BLaER1 (cell line): Measurements from ENCODE around the gene MAD1L1.

Experiments used
- H3K27ac ChIP-seq: shearing (Covaris generic); formaldehyde crosslinking; 2 replicates; pipeline ENCODE4 v1.8.1; 2022
- H3K27me3 ChIP-seq: shearing (Covaris generic); formaldehyde crosslinking; 2 replicates; pipeline ENCODE4 v1.8.1; 2022
- H3K36me3 ChIP-seq: shearing (Covaris generic); formaldehyde crosslinking; 2 replicates; pipeline ENCODE4 v1.8.1; 2022
- H3K4me1 ChIP-seq: shearing (Covaris generic); formaldehyde crosslinking; 2 replicates; pipeline ENCODE4 v1.8.1; 2022
- H3K4me2 ChIP-seq: shearing (Covaris generic); formaldehyde crosslinking; 2 replicates; pipeline ENCODE4 v1.8.1; 2022
- H3K4me3 ChIP-seq: shearing (Covaris generic); formaldehyde crosslinking; 2 replicates; pipeline ENCODE4 v1.8.1; 2022
- H3K9ac ChIP-seq: shearing (Covaris generic); formaldehyde crosslinking; 2 replicates; pipeline ENCODE4 v1.8.1; 2022
- H3K9me3 ChIP-seq: shearing (Covaris generic); formaldehyde crosslinking; 2 replicates; pipeline ENCODE4 v1.8.1; 2022
- H4K20me1 ChIP-seq: shearing (Covaris generic); formaldehyde crosslinking; 2 replicates; pipeline ENCODE4 v1.8.1; 2022
- Cebpa-rat ChIP-seq: shearing (Covaris generic); IDR thresholded peaks from 2 replicates; pipeline ENCODE4 v1.8.1; 2022

The MAD1L1 gene

DNA sequence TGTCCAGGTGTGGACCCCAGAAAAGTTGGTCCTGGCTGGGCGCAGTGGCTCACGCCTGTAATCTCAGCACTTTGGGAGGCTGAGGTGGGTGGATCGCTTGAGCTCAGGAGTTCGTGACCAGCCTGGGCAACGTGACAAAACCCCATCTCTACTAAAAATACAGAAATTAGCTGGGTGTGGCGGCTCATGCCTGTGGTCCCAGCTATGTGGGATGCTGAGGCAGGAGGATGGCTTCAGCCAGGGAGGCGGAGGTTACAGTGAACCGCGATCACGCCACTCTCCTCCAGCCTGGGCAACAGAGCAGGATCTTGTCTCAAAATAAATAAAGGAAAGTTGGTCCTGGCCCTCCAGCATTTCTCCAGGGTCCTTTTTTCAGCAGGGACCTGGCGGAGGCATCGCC lies 10.7 kb upstream of the MAD1L1 start:
- Histone ChIP-seq H3K27ac (peak overlapping the region; percentile 95), H3K36me3 (peaks cover 15% of the 10 kb centered on the region), H3K4me2 (peak overlapping the region; percentile 99), H3K4me1 (peaks cover 80% of the 10 kb centered on the region), H3K27me3 (no peaks in the 10 kb centered on the region), H3K9ac (peak overlapping the region; percentile 89), H3K4me3 (peak overlapping the region; percentile 98), H3K9me3 (no peaks in the 10 kb centered on the region), H4K20me1 (no peaks in the 10 kb centered on the region)
- no peak for TF ChIP-seq Cebpa-rat

DNA sequence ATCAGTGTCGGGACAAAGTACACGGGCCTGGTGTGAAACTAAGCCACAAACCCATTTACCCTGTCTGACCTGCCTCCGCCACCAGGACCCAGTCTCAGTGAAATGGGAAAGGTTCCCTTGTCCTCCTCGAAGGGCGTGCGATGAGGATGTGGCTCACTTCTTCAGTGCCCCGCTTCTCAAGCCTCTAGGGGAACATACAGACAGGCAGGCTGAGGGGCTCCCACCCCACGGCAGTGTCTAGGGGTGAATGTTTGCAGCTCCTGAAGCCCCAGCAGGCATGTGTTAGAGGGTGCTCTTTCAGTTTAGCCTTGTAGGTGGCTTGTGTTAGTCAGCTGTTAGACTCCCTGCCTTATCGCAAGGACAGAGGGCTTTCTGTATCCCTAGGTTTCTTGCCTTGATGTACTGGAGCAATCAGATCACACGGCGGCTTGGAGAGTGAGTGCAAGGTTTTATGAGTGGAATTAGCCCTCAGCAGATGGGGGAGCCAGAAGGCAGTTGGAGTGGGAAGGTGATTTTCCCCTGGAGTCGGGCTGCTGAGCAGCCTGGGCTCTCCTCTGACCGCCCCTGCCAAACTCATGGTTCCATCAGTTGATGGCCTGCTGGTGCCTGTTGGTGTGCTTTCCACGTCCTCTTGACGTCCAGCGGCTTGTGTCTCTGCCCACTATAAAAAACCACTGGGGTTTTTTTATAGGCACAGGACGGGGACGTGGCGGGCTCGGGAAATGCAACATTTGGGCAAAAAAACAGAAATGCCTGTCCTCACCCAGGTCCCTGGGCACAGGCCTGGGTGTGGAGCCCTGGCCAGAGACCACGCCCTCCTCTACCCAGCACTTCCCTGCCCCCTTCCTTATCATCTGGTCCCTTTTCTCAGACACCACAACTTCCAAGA lies 10.0 kb upstream of the MAD1L1 start:
- peaks cover 80% of the 10 kb centered on the region for H3K4me1 ChIP-seq
- TF ChIP-seq Cebpa-rat: no peak
- no peaks in the 10 kb centered on the region for H3K9me3 ChIP-seq
- no peaks in the 10 kb centered on the region for H4K20me1 ChIP-seq
- peak overlapping the region; percentile 89 for H3K9ac ChIP-seq
- H3K27ac ChIP-seq: peak overlapping the region; percentile 95
- no peaks in the 10 kb centered on the region for H3K27me3 ChIP-seq
- H3K4me3 ChIP-seq: peak overlapping the region; percentile 98
- H3K4me2 ChIP-seq: peak overlapping the region; percentile 99
- H3K36me3 ChIP-seq: peaks cover 22% of the 10 kb centered on the region

DNA sequence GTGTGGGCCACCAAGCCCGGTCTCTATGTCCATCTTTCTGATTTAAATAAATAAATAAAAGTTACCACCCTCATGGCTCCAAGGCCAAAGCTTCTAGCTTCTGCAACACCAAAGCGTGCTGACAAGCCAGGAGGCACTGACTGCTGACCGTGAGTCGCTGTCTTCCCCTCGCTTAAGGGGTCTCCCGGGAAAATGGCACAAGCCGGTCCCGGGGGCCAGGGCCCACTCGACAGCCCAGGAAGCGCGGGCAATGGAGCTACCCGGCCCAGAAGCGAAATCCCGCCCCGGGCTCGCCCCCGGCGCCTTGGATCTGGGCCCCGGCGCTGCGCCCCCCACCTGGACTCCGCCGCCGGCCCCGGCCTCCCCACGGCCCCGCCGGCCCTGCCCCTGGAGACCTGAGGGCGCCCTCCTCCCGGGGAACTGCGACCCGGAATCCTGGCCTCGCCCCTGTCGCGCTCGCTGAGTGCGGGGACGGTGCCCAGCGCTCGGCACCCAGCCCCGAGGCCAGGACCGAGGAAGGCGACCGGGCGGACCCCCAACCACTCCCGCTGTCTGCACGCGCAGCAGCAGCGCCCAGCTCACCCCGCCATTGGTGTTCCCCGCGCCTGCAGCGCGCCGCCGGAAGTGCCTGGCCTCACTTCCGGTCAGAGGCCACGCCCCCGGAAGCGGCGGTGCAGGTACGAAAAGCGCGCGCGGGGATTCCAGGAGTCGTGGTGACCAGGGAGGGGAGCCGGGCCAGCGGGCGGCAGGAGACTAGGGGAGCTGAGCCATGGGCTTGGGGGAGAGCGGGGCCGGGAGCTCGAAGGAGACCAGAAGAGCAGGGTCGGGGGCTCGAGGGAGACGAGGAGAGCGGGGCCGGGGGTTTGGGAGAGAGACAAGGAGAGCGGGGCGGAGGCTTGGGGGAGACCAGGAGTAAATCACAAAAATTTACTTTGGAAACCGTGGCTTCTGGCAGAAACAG lies 9.1 kb upstream of the MAD1L1 start, which contains the start of the genes MRM2 and NUDT1:
Gene MRM2, minus strand, starts transcription at position 626 of the 961 bp plus-strand sequence. Its CDS starts 36 bp downstream, at position 590.
Gene NUDT1, plus strand, starts transcription at position 647 of the 961 bp plus-strand sequence. CDS start 2,349 bp downstream, outside the sequence.
- Histone ChIP-seq H3K36me3 (peaks cover 31% of the 10 kb centered on the region), H4K20me1 (no peaks in the 10 kb centered on the region), H3K27ac (peak within 1 kb of the TSS; percentile 95), H3K9ac (peak within 1 kb of the TSS; percentile 89), H3K4me1 (peaks cover 80% of the 10 kb centered on the region), H3K27me3 (no peaks in the 10 kb centered on the region), H3K4me2 (peak within 1 kb of the TSS; percentile 99), H3K4me3 (peak within 1 kb of the TSS; percentile 98), H3K9me3 (no peaks in the 10 kb centered on the region)
- no peak for TF ChIP-seq Cebpa-rat

DNA sequence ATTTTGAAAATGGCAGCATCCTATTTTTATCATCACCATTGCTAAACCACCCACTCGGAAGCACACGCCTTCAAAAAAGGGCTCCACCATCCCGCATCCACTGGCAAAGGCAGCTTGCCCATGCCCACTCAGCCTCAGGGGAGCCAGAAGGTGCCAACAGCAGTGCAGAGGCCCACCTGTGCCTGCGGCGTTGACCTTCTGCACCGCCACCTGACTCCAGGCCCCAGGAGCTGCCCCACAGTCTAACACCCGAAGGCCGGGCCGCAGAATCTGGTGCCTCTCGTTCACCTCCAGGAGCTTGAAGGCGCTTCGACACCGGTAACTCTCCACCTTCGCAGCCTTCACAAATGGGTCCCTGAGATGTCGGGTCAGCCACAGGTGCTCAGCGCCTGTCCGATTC lies 6.5 kb upstream of the MAD1L1 start:
- H3K9ac ChIP-seq: no peak overlapping the region
- H4K20me1 ChIP-seq: no peaks in the 10 kb centered on the region
- H3K27ac ChIP-seq: no peak overlapping the region
- no peak for TF ChIP-seq Cebpa-rat
- peaks cover 57% of the 10 kb centered on the region for H3K36me3 ChIP-seq
- H3K4me3 ChIP-seq: no peak overlapping the region
- peaks cover 59% of the 10 kb centered on the region for H3K4me1 ChIP-seq
- no peaks in the 10 kb centered on the region for H3K27me3 ChIP-seq
- H3K9me3 ChIP-seq: no peaks in the 10 kb centered on the region
- no peak overlapping the region for H3K4me2 ChIP-seq

DNA sequence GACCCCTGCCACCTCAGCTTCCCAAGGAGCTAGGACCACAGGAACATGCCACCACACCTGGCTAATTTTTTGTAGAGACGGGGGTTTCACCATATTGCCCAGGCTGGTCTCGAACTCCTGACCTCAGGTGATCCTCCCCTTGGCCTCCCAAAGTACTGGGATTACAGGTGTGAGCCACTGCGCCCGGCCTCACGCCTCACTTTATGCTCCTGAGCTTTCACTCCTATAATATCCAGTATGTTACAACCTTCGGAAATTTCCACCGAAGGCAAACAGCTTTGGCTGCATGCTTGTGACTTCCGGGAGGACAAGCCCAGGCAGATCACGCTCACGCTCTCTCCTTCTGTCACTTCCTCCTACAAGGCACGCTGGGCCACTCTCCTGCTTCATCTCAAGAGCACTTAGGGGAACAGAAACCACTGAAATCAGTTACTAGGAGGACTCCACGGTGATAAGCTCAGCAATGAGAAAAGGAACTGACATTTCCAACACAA lies 4.4 kb upstream of the MAD1L1 start:
- TF ChIP-seq Cebpa-rat: no peak
- Histone ChIP-seq H3K27me3 (no peaks in the 10 kb centered on the region), H3K9ac (peak overlapping the region; percentile 7; the same call in 1 of the 2 replicates), H4K20me1 (peaks cover 3% of the 10 kb centered on the region), H3K4me3 (no peak overlapping the region), H3K27ac (peak overlapping the region; percentile 75), H3K9me3 (no peaks in the 10 kb centered on the region), H3K4me1 (peaks cover 51% of the 10 kb centered on the region), H3K4me2 (peak overlapping the region; percentile 61), H3K36me3 (peaks cover 58% of the 10 kb centered on the region)

DNA sequence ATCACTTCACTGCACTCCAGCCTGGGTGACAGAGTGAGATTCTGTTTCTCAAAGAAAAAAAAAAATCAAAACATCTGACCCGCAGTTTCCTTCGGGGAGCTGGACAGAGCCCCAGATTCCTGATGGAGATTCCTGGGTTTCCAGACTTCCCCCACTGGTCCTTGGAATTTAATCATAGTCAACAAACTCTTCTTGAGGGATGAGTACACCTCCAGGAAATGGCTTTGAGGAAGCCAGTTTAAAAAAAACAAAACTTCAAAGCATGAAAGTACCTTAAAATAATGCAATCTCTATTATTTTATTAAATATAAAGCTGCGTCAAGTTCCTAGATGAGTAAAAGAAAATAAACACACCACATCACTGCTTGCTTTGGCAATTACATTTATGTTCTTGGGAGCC lies 1.2 kb upstream of the MAD1L1 start:
- Histone ChIP-seq H3K4me1 (peaks cover 54% of the 10 kb centered on the region), H3K4me2 (peak overlapping the region; percentile 98; the same call in 1 of the 2 replicates), H3K36me3 (peaks cover 67% of the 10 kb centered on the region)

DNA sequence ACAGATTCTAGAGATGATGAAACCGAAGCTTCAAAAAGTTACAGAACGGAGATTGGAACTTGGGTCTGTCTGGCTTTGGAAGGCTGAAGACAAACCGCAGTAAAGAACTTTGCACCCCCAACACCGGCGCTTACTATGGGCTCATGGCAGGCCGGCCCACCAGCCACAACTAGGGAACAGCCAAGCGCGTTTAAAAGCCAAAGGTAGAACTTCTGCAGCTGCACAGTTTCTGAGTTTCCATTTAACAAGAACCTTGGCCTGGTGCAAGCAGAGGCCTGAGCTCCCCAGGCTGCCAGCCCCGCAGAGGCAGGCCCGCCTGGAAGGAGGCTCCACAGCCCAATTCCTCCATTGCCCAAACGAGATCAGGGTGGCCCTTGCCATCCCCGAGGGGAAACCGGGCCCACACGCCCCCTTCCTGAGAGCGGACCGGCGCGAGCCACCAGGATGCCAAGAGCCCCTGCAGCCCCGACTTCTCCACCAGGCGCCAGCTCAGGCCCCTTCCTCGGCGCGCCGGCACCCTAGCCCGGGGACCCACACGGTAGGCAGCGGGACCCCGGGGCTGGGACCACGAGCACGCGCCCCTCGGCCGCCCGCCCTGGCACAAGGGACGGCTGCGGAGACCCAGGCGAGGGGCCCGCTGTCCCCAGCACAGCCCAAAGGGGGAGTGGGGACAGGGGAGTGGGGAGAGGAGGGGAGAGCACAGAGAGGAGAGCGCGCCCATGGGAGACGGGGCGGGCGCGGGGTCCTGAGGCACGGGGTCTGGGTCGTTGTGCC lies 566 bp downstream of the MAD1L1 start:
- Histone ChIP-seq H3K9ac (peak overlapping the region; percentile 95), H3K4me2 (peak overlapping the region; percentile 98), H3K27me3 (no peaks in the 10 kb centered on the region), H3K27ac (peak overlapping the region; percentile 88), H3K4me1 (peaks cover 47% of the 10 kb centered on the region), H3K9me3 (no peaks in the 10 kb centered on the region), H4K20me1 (peaks cover 50% of the 10 kb centered on the region), H3K36me3 (peaks cover 69% of the 10 kb centered on the region), H3K4me3 (peak overlapping the region; percentile 93)
- no peak for TF ChIP-seq Cebpa-rat

More for the DNA sequence above, 1.2 kb upstream of the MAD1L1 start:
- H3K4me3 ChIP-seq: no peak overlapping the region
- no peak overlapping the region for H3K27ac ChIP-seq
- H3K27me3 ChIP-seq: no peaks in the 10 kb centered on the region
- no peaks in the 10 kb centered on the region for H3K9me3 ChIP-seq
- H4K20me1 ChIP-seq: peaks cover 35% of the 10 kb centered on the region
- TF ChIP-seq Cebpa-rat: no peak
- H3K9ac ChIP-seq: no peak overlapping the region

DNA sequence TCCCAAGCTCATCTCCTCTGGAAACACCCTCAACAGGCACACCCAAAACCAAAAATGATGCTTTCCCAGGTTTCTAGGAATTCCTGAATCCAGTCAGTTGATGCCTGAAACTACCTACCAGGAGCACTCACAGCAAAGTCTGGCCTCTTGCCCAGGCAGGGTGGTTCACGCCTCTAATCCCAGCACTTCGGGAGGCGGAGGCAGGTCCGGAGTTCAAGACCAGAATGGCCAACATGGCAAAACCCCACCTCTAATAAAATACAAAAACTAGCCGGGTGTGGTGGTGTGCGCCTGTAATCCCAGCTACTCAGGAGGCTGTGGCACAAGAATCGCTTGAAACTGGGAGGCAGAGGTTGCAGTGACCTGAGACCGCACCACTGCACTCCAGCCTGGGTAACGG lies 1.9 kb downstream of the MAD1L1 start:
- H3K4me2 ChIP-seq: peak overlapping the region; percentile 98
- H3K4me3 ChIP-seq: no peak overlapping the region
- H3K9me3 ChIP-seq: no peaks in the 10 kb centered on the region
- H3K9ac ChIP-seq: peak overlapping the region; percentile 95; the same call in 1 of the 2 replicates
- no peak for TF ChIP-seq Cebpa-rat
- H4K20me1 ChIP-seq: peaks cover 63% of the 10 kb centered on the region
- peaks cover 40% of the 10 kb centered on the region for H3K4me1 ChIP-seq
- no peak overlapping the region for H3K27ac ChIP-seq
- H3K27me3 ChIP-seq: no peaks in the 10 kb centered on the region
- peaks cover 69% of the 10 kb centered on the region for H3K36me3 ChIP-seq

DNA sequence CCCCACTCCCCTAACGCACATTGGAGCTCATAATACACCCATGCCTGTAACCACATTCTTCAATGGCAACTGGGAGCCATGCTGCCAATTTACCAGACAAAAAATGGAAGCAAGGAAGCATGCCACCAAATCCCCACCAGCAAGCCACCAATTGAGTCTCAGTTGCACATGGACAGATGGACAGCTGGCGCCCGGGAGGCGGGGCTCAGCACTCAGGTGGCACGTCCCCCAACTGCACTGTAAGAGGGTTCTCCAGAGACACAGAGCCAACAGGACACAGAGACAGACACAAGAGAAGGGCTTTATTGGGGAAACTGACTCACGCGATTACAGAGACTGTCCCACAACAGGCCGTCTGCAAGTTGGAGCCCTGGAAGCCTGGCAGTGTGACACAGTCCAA lies 2.5 kb downstream of the MAD1L1 start:
- TF ChIP-seq Cebpa-rat: no peak
- Histone ChIP-seq H3K9me3 (no peaks in the 10 kb centered on the region), H3K4me1 (peaks cover 40% of the 10 kb centered on the region), H3K9ac (peak overlapping the region; percentile 95; the same call in 1 of the 2 replicates), H3K27me3 (no peaks in the 10 kb centered on the region), H3K27ac (no peak overlapping the region), H3K36me3 (peaks cover 69% of the 10 kb centered on the region), H3K4me3 (no peak overlapping the region), H4K20me1 (peaks cover 70% of the 10 kb centered on the region), H3K4me2 (0 out of 2 replicates have a peak overlapping the region, but pooled peaks have one; percentile 98)
